Measurements from ENCODE around the gene ADAMTSL4. TPM values are rescaled to one million over a fixed set of nuclear protein-coding genes. Genes with fewer than 3 reads are reported as not detected.

The ADAMTSL4 gene
- total and polyA plus RNA-seq, 9 of the 15 experiments (the other 6 are each of a cell fraction or from before 2014, with no cell fraction given): 12.7 to 212 (median 35.6) TPM

DNA sequence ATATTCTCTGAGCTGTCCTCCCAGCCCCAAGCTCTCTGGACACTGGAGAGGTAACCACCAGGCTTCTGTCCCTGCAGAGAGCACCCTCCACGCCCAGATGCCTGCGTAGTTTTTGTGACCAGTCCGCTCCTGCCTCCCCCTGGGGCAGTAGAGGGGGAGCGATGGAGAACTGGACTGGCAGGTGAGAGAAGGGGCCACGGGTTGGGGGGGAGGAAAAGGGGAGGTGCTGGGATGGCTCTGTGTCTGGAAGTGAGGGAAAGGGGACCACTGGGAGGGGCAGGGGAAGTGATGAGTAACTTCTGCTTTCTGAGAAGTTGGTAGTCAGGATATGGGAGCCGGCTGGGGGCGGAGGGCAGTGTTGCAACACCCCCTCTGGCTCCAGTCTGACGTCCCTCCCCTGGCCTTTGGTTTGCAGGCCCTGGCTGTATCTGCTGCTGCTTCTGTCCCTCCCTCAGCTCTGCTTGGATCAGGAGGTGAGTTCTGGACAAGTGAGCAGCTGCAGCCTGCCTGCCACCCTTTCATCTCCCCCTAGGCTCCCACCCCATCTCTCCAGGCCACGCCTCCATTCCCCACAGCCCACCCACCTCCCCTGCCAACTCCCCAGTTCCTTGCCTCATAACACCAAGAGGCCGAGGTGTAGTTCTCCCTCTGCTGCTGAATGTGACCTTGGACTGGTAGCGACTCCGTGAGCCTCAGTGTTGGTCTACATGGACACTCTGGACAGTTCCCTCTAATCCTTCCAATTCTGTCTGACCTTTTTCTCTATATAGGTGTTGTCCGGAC is 3.1 kb downstream of the ADAMTSL4 start (continued):
- TF ChIP-seq, protein P1, sequence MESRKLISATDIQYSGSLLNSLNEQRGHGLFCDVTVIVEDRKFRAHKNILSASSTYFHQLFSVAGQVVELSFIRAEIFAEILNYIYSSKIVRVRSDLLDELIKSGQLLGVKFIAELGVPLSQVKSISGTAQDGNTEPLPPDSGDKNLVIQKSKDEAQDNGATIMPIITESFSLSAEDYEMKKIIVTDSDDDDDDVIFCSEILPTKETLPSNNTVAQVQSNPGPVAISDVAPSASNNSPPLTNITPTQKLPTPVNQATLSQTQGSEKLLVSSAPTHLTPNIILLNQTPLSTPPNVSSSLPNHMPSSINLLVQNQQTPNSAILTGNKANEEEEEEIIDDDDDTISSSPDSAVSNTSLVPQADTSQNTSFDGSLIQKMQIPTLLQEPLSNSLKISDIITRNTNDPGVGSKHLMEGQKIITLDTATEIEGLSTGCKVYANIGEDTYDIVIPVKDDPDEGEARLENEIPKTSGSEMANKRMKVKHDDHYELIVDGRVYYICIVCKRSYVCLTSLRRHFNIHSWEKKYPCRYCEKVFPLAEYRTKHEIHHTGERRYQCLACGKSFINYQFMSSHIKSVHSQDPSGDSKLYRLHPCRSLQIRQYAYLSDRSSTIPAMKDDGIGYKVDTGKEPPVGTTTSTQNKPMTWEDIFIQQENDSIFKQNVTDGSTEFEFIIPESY (CRISPR knock-in tag; IDR thresholded peaks at IDR 0.05): 0 out of 2 replicates have a peak, but pooled peaks have one; percentile 8
- TF ChIP-seq TCF7 (IDR thresholded peaks at IDR 0.05; ENCODE audit: borderline replicate concordance) (no peak), ZNF41 (CRISPR knock-in tag; conservative IDR thresholded peaks at IDR 0.05) (no peak), ZNF561 (CRISPR knock-in tag; conservative IDR thresholded peaks at IDR 0.05) (no peak), CC2D1A (IDR thresholded peaks at IDR 0.05) (no peak), GTF2E2 (tag; IDR thresholded peaks at IDR 0.05) (no peak), SPI1 (IDR thresholded peaks at IDR 0.05; ENCODE audit: borderline replicate concordance, low read depth, low read length) (peak; percentile 90), YY1 (IDR thresholded peaks at IDR 0.05; ENCODE audit: borderline replicate concordance in 1 of 3, control insufficient read depth in 1 of 3, extremely low read depth in 1 of 3, insufficient read depth in 3 of 3, insufficient read length in 1 of 3, insufficient replicate concordance in 2 of 3, low read depth in 1 of 3, low read length in 2 of 3) (no peak), ZSCAN29 (IDR thresholded peaks at IDR 0.05) (no peak), FOXA1 (IDR thresholded peaks at IDR 0.05; ENCODE audit: borderline replicate concordance) (no peak), SMARCC2 (IDR thresholded peaks at IDR 0.05; ENCODE audit: low read depth) (peak; percentile 51; the same call in 1 of the 2 replicates), TOE1 (IDR thresholded peaks at IDR 0.05; ENCODE audit: borderline replicate concordance) (peak; percentile 37; the same call in 1 of the 2 replicates), TOE1 (CRISPR knock-in tag; IDR thresholded peaks at IDR 0.05; ENCODE audit: borderline replicate concordance, low read depth) (no peak)
- TF ChIP-seq, protein P2, sequence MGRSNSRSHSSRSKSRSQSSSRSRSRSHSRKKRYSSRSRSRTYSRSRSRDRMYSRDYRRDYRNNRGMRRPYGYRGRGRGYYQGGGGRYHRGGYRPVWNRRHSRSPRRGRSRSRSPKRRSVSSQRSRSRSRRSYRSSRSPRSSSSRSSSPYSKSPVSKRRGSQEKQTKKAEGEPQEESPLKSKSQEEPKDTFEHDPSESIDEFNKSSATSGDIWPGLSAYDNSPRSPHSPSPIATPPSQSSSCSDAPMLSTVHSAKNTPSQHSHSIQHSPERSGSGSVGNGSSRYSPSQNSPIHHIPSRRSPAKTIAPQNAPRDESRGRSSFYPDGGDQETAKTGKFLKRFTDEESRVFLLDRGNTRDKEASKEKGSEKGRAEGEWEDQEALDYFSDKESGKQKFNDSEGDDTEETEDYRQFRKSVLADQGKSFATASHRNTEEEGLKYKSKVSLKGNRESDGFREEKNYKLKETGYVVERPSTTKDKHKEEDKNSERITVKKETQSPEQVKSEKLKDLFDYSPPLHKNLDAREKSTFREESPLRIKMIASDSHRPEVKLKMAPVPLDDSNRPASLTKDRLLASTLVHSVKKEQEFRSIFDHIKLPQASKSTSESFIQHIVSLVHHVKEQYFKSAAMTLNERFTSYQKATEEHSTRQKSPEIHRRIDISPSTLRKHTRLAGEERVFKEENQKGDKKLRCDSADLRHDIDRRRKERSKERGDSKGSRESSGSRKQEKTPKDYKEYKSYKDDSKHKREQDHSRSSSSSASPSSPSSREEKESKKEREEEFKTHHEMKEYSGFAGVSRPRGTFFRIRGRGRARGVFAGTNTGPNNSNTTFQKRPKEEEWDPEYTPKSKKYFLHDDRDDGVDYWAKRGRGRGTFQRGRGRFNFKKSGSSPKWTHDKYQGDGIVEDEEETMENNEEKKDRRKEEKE (IDR thresholded peaks at IDR 0.05; ENCODE audit: borderline replicate concordance in 1 of 2, control insufficient read depth in 1 of 2, low read depth in 2 of 2, low read length in 1 of 2): no peak; a peak in 1 of 4 replicates
- TF ChIP-seq, protein P3, sequence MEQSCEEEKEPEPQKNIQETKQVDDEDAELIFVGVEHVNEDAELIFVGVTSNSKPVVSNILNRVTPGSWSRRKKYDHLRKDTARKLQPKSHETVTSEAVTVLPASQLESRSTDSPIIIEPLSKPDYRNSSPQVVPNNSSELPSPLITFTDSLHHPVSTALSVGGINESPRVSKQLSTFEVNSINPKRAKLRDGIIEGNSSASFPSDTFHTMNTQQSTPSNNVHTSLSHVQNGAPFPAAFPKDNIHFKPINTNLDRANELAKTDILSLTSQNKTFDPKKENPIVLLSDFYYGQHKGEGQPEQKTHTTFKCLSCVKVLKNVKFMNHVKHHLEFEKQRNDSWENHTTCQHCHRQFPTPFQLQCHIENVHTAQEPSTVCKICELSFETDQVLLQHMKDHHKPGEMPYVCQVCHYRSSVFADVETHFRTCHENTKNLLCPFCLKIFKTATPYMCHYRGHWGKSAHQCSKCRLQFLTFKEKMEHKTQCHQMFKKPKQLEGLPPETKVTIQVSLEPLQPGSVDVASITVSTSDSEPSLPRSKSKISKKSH (CRISPR knock-in tag; IDR thresholded peaks at IDR 0.05): no peak
- TF ChIP-seq, protein P4, sequence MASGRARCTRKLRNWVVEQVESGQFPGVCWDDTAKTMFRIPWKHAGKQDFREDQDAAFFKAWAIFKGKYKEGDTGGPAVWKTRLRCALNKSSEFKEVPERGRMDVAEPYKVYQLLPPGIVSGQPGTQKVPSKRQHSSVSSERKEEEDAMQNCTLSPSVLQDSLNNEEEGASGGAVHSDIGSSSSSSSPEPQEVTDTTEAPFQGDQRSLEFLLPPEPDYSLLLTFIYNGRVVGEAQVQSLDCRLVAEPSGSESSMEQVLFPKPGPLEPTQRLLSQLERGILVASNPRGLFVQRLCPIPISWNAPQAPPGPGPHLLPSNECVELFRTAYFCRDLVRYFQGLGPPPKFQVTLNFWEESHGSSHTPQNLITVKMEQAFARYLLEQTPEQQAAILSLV (tag; IDR thresholded peaks at IDR 0.05): peak; percentile 58; the same call in 1 of the 2 replicates
- TF ChIP-seq, protein P5, sequence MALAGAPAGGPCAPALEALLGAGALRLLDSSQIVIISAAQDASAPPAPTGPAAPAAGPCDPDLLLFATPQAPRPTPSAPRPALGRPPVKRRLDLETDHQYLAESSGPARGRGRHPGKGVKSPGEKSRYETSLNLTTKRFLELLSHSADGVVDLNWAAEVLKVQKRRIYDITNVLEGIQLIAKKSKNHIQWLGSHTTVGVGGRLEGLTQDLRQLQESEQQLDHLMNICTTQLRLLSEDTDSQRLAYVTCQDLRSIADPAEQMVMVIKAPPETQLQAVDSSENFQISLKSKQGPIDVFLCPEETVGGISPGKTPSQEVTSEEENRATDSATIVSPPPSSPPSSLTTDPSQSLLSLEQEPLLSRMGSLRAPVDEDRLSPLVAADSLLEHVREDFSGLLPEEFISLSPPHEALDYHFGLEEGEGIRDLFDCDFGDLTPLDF (CRISPR knock-in tag; IDR thresholded peaks at IDR 0.05): no peak

Data from K562 (cell line).